ENCODE measurements around the gene ARTN. TPM values are rescaled to one million over a fixed set of nuclear protein-coding genes. Genes with fewer than 3 reads are reported as not detected.

Gene ARTN
- total and polyA plus RNA-seq, 9 of the 15 experiments (the other 6 are each of a cell fraction or from before 2014, with no cell fraction given) = 0.06 to 0.38 TPM; not detected in 7

- TF ChIP-seq ZNF407 (IDR thresholded peaks at IDR 0.05; ENCODE audit: low read depth) (no peak), TBP (optimal IDR thresholded peaks at IDR 0.05; ENCODE audit: low read depth, low read length) (no peak), GTF2E2 (tag; IDR thresholded peaks at IDR 0.05) (no peak)
Measured at GRCh38 chr1:43935711-43936427, 2.3 kb downstream of the ARTN start (continued).

All from K562 (cell line).